ENCODE results near the gene PDS5B. TPM values are rescaled to one million over a fixed set of nuclear protein-coding genes. Genes with fewer than 3 reads are reported as not detected.

The PDS5B gene
- total RNA-seq: 150 TPM

GRCh38 chr13:32586080-32586900 is at the start of gene PDS5B:
PDS5B (plus strand) TSS chr13:32586452; CDS start chr13:32648773, 62,321 bp downstream.

GRCh38 chr13:32538621-32539246 is 47.5 kb upstream of the PDS5B start, which contains the start of gene N4BP2L2:
N4BP2L2 (minus strand) TSS chr13:32538795; CDS start chr13:32537027, 1,768 bp downstream.

Other genes with a start within 250 kb of the PDS5B start
- gene N4BP2L1, start 158.3 kb upstream of the PDS5B start, total RNA-seq: 17.4 TPM
- 376 TPM for gene N4BP2L2, start 47.7 kb upstream of the PDS5B start, total RNA-seq